HG02798 (cell line): ENCODE measurements around the gene EPS8.

Experiments used
- ATAC-seq: cut with Tn5 transposase; IDR thresholded peaks from one replicate; pipeline ENCODE4 v1.9.1; 2021; ENCODE audit warnings: mild to moderate bottlenecking; ENCODE audit not compliant: unreplicated experiment, poor library complexity

EPS8 gene

DNA sequence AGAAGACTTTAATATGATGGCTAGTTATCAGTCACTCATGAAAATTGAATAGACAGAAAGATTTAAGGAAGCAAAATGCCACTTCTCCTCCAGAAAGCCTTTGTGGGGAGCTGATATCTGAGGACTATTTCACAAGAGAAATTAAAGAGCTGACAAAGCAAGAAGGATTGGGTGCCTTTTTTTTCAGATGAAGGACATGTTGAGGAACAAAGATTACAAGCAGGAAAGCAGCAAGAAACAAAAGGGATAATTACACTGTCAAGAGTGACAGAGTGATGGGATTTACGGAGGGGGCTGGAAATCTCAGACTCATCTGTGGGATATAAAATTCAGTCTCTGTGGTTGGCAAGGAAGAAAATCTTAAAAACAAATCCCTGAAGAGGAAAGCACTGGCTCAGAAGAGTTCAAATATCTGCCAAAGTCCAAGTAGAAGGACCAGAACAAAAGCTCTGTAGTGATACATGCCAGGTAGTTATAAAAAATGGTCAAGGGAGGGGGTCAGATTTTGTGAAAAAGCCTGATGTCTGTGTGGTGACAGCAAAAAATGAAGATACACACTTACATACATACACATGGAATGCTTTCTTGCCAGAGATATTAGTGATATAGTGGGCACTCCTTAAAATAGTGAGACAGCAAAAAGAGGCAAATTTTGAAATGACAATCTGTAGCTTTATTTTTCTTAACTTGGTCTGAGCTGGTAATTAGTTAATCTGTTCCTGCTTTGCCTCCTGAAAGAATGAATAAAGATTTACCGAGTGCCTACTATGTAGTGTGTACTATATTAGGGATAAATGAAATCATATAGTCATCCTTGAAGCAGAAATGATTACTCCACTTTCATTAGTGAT lies 62.9 kb downstream of the EPS8 start:
- no peak for ATAC-seq

DNA sequence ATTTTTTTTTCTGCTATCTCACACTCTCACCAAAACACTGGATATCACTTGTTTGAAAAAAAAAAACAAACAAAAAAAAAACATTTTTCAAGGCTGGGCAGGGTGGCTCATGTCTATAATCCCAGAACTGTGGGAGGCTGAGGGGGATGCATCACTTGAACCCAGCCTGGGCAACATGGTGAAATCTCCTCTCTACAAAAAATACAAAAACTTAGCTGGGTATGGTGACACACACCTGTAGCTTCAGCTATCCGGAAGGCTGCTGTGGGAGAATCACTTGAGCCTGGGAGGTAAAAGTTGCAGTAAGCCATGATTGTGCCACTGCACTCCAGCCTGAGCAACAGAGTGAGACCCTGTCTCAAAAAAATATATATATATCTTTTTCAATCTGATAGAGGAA lies 66.2 kb downstream of the EPS8 start:
- ATAC-seq, result no peak

DNA sequence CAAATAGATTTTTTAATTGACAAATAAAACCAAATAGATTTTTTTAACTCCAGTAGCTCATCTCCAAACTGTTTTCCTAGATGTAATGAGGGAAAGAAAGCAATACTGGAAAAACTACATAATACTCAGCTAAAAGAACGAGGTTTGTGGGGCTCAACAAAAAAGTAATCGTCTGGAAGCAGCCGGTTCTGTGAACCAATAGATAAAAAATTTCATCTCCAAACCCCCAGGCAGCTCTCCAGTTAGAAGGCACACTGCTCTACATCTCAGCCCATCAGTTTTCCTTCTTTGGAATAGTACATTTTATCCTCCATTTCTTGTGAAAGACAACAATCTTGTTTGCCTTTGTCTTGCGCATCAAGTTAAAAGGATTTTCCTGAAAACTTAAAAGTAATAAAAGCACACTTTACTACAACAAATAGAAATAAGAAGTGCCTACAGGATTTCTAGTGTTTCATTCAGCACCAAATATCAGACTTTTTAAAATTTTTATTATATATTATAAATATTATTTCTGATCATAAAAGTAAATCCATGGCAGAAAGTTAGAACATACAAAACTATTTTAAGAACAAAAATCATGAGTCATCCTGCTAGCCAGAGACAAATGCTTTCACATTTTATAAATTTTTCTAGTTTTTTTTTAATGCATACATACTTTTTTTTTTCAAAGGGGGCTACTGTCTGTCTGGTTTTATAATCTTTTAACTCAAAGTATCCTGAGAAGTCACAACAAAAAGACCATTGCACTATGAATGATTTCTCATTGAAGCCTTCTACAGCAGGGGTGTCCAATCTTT lies 67.7 kb downstream of the EPS8 start:
- ATAC-seq, result no peak

DNA sequence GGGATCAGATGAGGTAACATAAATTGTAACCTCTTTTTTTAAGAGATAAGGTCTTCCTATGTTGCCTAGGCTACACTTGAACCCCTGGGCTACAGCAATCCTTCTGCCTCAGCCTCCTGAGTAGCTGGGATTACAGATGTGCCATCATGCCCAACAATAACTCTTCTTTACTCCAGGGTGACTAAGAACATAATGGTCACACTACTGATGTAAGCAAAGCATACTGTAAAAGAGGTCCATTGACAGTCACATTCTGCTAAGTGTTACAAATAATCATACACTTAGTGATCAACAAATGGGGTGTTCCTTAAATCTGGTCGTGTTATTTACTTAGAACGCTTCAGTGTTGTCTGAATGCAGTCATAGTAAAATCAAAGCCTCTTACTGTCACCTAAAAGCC lies 68.9 kb downstream of the EPS8 start:
- no peak for ATAC-seq

GRCh38 chr12:15719230-15719629 lies 70.0 kb downstream of the EPS8 start:
- ATAC-seq, result no peak

DNA sequence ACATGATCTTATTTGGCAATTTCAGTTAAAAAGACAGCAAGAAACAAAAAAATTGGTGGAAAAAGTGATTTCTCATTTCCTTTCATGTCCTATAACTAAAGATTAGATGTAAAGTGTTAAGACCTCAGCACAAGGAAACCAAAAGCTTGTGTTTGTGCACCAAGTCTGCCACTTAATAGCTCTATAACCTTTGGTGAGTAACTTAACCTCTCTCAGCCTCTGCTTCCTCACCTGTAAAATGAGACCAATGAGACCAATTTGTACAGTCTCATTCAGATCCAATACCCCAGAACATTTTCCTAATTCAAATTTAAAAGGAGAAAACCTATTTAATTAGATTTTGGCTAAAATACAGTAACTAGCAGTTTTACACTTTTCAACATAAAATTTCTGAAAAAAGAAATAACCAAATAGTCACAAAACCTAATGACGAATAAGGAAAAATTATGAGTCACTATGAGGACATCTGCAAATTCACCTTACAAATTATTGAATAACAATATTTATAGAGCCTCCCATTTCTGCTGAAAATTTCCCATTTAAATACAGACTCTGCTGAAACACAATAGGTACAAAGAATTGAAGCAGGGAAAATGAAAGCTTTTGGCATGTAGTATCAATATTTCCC lies 71.1 kb downstream of the EPS8 start:
- no peak for ATAC-seq

DNA sequence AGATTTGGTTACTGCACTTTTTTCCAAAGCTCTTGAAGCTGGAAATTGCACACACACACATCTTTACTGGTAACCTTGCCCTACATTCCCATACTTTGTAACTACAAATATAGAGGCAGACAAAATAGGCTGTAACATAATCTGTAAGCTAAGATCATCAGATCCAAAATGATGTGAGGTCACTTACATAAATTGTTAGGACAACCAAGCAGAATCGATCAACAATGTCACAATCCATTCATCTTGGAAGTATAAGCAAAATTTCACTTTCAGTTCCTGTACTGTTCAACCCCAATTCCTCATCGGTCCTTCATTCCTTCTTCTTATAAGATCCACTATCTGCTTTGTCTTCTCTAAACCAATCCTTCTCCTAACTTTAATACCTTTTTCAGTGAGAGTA lies 72.6 kb downstream of the EPS8 start:
- no peak for ATAC-seq

DNA sequence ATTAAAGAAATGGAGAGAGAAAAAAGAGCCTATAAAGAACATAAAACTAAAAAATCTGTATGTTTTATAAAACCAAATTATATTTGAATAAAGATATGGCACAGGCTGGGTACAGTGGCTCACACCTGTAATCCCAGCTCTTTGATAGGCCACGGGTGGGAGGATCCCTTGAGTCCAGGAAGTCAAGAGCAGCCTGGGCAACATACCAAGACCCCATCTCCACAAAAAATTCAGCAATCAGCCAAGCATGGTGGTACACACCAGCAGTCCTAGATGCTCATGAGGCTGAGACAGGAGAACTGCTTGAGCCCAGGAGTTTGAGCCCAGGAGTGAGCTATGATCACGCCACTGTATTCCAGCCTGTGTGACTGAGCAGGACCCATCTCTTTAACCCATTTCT lies 74.9 kb downstream of the EPS8 start:
- ATAC-seq, result no peak

- no peak for ATAC-seq
These were observed 76.1 kb downstream of the EPS8 start for GRCh38 chr12:15712823-15713660.

DNA sequence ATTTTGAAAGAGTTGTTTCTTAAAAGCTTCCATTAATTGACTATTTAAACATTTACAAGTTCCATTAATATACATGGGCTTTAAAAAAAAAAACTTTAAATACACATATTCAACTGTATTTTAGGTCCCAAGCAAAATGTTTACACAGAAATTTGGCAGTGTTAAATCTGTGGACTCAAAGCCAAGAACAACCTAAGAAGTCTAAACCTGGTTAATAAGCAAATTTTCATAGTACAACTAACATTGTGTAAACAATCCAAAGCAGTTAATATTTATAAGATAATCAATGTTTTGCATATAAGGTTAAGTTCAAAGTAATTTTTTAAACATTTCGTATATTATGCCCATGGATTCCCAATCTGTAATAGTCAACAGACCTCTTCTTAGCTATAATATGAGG lies 77.0 kb downstream of the EPS8 start:
- no peak for ATAC-seq

GRCh38 chr12:15710860-15711510 lies 78.2 kb downstream of the EPS8 start:
- no peak for ATAC-seq

GRCh38 chr12:15709551-15709950 lies 79.6 kb downstream of the EPS8 start:
- no peak for ATAC-seq

DNA sequence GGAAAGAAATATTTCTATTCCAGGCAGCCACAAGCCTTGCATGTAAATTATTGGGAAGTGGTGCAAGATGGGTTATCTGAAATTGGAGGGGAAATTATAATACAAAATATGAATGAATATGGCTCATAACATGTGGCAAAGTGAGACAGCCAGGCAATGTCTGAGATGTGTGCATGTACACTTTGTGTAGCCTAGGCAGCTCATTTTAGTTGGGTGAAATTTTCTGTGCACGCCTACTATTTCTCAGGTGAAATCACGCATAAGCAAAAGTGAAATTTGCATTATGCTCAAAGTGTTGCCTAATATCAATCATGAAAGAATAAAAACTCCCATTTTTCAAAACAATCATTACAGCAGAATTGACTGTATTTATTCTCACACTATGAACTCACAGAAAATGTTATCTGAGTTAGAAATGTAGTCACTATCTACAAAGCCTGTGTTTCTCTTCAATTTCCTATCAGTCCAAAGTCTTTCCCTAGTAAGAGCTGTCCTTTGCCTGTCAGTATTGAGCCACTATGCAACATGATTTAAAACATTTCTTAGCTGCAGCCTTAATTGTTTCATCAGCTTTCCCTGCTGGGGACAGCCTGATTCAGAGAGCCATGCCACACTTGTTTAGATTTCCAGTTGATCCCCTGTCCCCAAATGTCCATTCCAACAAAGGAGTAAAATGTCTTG lies 80.7 kb downstream of the EPS8 start:
- no peak for ATAC-seq

DNA sequence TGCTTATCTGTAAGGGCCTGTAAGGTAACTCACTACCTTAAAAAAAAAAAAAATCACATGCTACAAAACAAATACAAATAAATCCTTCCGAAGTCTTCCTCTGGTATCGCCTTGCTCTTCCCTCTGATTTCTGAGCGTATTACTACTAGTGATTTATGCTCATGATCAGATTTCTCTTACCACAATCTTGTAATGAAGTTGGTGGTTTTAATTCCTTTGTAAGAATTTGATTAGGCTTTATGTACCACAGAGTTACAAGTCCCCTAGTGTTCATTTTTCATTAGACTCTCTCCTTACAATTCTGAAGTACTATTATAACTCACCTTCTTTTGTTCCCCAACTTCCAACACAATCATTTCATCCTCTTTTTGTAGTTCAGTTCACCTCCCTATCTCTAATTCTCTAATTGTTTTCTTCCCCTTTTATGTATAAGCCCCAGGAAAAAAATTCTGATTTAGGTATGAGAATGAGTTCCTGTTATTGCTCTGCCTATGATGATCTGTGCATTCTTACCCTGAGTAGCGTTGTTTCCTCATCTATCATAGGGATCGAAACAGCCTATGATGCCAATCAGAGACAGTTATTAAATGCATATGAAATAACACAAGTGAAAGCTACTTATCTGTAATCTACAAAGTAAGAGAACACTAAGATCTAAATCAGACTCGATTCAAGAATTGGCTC lies 81.5 kb downstream of the EPS8 start:
- no peak for ATAC-seq

DNA sequence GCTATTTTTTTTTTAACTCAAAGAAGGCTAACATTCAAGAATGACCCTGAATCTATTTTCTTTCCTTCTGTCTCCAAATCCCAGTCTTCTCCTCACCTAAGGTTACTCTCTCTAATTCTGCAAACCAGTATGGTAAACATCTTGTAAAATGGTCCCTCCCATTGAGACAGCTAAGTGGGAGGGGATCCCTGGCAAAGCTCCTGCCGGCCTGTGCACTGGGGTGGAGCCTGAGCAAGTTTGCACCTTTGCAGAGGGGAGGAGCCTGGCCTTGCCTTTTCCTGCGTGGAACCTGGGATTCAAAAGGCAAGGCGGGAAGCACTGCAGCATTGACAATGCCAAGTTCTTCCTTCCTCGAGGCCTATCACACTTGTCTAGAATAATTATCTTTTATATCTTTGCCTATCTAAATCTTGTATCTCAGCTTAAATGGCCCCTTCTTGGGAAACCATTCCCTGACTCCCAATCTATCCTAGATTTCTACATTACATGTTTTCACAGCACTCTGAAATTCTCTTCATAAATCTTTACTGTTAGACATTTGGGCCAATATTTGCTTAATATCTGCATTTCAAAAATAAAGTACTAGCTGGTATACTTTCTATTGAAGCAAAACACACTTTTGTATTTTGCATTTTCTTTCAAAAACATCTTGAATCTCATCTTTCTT lies 83.0 kb downstream of the EPS8 start:
- ATAC-seq, result no peak

DNA sequence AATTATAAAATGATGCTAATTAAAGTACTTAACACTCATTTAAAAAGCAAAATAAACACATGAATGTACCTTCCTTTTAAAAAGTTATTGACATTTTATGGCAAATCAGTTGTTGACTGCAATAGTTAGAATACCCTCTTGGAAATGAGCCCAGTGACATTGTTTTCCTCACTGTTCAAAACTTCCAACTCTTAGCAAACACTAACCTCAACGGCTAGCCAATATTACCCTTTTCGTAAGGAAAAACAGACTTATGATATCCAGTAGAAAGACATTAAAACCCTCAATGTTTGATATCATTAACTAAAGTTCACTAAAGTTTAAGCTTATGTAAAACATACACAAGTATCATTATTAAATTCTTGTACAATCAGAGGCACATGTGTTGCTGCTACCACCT lies 83.6 kb downstream of the EPS8 start:
- ATAC-seq, result no peak

GRCh38 chr12:15702276-15702675 lies 86.9 kb downstream of the EPS8 start:
- no peak for ATAC-seq

DNA sequence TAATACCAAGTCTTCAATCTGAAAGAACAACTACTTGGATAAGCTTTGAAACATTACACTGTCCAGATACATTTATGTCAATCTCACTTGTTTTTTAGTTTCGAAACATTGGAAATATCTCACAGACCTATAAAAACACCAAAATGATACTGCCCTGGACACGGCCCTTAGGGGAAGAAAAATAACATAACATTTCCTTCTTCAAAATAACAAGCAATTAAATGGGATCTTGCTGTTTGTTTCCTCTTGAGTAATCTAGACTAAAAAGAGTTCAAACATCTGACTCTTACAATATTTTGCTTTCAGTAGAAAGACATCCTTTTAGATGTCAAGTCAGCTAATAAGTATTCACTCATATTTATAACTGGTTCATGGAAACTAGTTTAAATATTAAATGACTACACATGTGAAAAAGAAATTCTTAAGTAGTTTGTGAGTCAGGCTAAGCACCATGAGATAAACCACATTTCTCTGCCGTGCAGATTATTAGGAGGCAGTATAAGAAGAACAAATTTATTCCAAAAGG lies 87.5 kb downstream of the EPS8 start:
- ATAC-seq, result no peak
